ENCODE measurements around the gene GTPBP6. TPM values are rescaled to one million over a fixed set of nuclear protein-coding genes. Genes with fewer than 3 reads are reported as not detected.

GTPBP6 gene
- total RNA-seq, 4 donors from 2014 or later: 25.7 to 35.3 (median 34.0) TPM

- DNase-seq (ENCODE audit: low spot score) (no peak), ATAC-seq (ENCODE audit: low FRiP score) (no peak)
- no peak for TF ChIP-seq CTCF (IDR thresholded peaks at IDR 0.05)
Observed at GRCh38 chrX:361231-362145, 42.9 kb upstream of the GTPBP6 start.

- DNase-seq (ENCODE audit: low spot score): no peak
- no peak for ATAC-seq (ENCODE audit: low FRiP score)
- TF ChIP-seq CTCF (IDR thresholded peaks at IDR 0.05): no peak
Observed at GRCh38 chrX:360496-361150, 42.0 kb upstream of the GTPBP6 start.

GRCh38 chrX:358651-359143 lies 40.1 kb upstream of the GTPBP6 start:
- ATAC-seq (ENCODE audit: low FRiP score) (no peak), DNase-seq (ENCODE audit: low spot score) (no peak)
- no peak for TF ChIP-seq CTCF (IDR thresholded peaks at IDR 0.05)

DNA sequence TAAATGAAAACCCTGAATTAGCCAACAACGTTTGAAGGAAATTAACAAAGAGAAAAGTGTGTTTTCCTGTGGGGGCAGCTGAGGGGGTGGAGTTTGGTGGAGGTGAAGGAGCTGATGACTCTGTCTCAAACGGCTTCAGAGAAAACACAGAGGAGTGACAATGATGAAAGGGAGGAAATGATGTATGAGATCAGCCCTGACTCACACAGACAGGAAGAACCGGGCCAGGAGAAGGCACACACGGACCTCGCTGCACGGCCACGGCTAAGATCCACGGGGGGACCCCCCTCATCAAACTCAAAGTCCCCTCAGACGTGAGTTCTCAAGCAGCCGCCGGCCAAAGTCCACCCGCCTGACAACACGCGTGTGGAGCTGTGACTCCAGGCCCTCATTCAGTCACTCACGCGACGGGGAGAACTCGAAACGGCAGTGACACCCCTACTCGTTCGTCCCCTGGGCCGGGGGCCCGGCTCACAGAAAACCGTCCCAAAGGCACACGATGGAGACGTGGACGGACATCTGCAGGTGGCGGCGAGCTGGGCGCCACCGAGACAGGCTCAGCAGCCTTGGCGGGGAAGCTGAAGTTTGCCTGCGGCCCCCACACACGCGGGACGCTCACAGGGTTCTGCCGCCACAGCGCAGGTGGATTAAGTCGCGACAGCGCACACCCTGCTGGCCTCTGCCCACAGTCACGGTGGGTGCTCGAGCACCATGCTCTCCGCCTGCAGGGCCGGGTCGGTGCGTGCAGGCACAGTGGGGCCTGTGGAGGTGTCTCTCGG lies 39.3 kb upstream of the GTPBP6 start:
- no peak for DNase-seq (ENCODE audit: low spot score)
- TF ChIP-seq CTCF (IDR thresholded peaks at IDR 0.05): no peak
- ATAC-seq (ENCODE audit: low FRiP score): no peak

DNA sequence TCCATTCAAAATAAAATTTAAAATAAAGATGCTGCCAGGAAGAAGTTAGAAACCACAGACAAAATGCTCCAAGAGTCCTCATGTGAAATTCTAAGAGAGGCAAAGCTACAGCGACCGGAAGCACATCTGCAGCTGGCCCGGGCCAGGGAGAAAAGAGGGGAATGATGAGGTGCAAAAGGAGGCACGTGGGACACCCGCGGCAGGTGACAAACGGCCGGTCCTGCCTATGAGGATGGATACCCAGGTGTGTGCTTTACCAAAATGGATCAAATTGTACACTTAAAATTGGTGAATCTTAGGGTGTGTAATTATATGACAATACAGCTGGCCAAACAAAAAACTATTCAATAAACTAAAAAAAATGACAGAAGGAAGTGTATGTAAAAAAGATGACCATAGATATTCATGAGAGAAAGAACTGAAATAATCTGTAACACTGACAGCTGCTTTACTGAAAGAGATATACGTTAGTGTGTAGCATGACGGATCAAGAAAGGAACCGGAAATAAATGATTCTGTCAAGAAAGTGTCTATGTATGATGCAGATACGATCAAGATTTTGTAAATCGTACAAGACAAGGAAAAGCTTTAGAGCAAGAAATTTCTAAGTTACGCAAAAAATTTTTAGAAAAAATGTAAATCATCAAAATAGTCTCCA lies 38.6 kb upstream of the GTPBP6 start:
- ATAC-seq (ENCODE audit: low FRiP score) (no peak), DNase-seq (ENCODE audit: low spot score) (no peak)
- no peak for TF ChIP-seq CTCF (IDR thresholded peaks at IDR 0.05)

DNA sequence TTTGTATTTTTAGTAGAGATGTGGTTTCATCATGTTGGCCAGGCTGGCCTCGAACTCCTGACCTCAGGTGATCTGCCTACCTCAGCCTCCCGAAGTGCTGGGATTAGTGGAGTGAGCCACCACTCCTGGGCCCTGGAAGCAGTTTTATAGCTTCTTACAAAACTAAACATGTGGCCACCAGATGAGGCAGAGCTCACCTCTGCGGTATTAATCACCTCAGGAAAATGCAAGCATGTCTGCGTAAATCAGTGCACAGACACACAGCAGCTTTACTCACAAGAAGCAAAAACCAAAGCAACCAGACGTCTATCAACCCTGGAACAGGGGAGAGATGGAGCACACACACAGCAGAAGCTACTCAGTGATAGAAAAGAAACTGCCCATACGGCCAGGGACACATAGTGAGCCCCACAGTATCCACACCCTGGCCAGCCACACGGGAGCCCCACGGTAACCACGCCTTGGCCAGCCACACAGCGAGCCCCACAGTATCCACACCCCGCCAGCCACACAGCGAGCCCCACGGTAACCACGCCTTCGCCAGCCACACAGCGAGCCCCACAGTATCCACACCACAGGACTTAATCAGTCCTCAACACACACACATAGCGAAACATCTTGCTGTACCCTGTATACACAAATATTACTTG lies 37.9 kb upstream of the GTPBP6 start:
- TF ChIP-seq CTCF (IDR thresholded peaks at IDR 0.05): no peak
- ATAC-seq (ENCODE audit: low FRiP score) (no peak), DNase-seq (ENCODE audit: low spot score) (no peak)

Measured in omental fat pad (tissue), 4 donors.